NCI-H526 treated with DMSO at 0.1 percent for 48 hours (cell line): ENCODE results near the gene NRXN2.

Experiments
- DNase-seq: peaks from one replicate; lab custom pipeline; 2025; lab: John Stamatoyannopoulos, UW

NRXN2 gene

GRCh38 chr11:64627371-64627770 is 95.6 kb downstream of the NRXN2 start:
- no peak for DNase-seq

GRCh38 chr11:64626637-64627036 is 96.4 kb downstream of the NRXN2 start:
- no peak for DNase-seq

DNA sequence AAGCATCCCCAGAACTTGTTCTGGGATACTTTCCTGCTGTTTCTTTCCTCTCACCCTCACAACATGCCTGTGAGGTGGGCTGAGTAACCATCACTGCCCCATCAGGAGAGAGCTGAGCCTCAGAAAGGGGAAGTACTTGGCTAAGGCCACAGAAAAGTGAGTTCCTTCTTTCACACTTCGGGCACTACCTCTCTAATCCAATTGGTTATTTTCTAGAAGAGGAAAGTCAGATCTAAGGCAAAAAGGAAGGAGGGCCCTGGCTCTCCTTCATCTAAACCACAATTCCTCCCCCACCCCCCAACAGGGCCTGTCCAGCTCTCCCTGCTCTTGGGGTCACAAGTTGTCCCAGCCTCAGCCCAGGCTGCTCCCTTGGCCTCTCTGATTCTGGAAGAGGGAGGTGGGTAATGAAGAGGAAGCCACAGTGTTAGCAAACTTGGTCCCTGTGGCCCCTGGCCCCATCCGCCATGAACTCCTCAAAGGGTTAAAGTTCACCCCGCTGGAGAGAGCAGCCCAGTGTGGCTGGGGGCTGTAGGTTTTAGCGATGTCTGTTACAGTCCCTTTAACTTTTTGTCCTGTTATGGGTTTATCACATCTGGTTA is 98.0 kb downstream of the NRXN2 start:
- no peak for DNase-seq

- no peak for DNase-seq
Measured at GRCh38 chr11:64622681-64623080, 100.3 kb downstream of the NRXN2 start.

DNA sequence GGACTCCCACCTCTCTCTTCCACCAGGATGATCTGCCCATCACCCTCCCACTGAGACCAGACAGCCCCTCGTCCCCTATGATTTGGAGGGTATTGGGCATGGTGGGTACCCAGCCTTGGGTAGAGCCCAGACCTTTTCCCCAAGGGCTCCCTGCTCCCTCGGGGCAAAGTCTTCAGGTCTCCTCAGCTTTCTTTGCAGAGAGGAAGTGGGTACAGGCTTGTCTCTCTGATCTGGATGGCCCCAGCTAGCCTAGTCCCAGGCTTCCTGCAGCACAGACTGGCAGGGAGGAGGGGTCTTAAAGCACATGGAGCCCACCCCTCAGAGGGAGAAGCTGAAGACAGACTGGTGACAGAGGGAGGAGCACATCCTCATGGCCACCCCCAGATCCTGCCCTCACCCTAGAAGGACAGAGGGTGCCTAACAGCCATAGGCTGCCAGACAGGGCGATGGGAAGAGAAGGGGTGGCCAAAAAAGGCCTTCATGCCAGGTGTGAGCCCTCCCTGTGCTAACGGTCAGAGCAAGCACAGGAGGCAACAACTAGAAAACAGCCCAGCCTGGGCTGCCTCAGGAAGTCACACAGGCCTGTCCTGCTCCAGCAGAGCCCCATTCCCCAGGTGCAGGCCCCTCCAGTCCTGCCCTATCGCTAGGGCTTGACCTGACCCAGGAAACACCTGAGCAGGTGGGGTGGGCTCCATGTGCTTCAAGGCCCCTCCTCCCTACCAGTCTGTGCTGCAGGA is 101.5 kb downstream of the NRXN2 start:
- no peak for DNase-seq

- DNase-seq = no peak
Measured at GRCh38 chr11:64620381-64620971, 102.5 kb downstream of the NRXN2 start.

- DNase-seq = no peak
Measured at GRCh38 chr11:64619811-64620380, 103.1 kb downstream of the NRXN2 start.

- DNase-seq = no peak
Measured at GRCh38 chr11:64619196-64619595, 103.8 kb downstream of the NRXN2 start.

DNA sequence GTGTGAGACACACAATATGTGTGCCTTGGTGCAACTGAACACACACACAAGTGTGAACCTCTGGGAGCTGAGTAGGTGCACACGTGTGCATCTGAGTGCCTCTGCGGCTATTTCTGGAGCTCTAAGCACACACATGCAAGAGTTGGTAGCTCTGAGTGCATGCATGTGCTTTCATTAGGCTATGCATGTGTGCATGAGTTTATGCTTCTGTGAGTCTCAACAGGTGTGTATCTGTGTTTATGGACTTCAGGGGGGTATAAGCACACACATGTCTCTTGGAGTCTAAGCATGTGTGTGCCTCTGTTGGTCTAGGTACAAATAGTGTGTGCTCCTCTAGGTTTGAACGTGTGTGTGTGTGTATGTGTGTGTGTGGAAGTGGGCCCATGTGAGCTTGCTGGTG is 106.2 kb downstream of the NRXN2 start:
- DNase-seq = no peak

DNA sequence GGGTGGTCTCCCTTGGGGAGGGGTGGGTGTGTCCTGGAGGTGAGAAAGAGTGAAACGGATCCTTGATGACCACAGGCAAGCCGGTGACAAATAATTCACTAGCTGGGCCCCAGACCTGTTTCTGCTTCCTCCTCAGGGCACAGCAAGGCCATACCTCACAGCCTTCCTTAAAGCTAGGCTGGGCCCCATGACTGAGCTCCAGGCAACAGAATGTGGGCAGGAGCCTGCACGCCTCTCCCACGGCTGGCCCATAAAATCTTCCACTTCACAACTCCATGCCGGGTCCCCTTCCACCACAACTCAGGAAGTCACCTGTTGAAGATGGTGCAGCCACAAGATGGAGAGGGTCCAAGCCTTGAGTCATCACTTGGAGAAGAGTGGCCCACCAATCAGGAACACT is 108.1 kb downstream of the NRXN2 start:
- DNase-seq = no peak

GRCh38 chr11:64613648-64614047 is 109.3 kb downstream of the NRXN2 start:
- DNase-seq = no peak

DNA sequence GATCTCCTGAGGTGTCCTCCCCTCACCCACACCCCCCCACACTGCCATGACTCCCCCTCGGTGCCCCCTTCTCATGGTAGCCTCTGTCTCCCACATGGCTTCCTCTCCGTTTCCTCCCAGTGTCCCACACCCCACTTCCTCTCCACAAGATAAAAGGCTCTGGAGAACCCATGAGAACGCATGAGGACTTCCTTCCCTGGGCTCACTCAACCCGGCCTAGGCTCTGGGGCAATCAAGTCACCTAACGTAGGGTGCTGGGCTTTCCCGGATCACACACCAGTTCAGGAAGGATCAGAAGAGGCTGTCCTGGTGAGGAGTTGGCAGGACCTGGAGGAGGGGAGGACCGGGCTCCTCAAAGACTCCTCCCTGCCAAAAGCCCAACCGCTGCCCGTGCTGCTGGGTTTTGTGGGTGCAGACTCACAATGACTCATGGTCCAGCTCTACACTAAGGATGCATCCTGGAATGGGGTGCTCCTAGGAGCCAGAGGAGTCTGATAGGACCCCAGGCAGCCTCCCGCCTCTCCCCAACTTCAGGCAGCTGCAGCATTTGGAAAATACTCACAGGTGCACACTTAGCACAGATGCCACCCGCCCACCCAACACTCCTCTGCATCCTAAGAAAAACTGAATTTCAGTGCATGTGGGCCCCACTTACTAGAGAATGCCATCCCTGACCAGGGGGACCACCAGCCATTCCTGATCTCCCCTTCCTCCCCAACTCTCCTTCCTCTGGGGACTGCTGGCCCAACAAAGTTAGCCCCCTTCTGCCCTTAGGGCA is 110.9 kb downstream of the NRXN2 start:
- no peak for DNase-seq

GRCh38 chr11:64611176-64611575 is 111.8 kb downstream of the NRXN2 start:
- DNase-seq = no peak

DNA sequence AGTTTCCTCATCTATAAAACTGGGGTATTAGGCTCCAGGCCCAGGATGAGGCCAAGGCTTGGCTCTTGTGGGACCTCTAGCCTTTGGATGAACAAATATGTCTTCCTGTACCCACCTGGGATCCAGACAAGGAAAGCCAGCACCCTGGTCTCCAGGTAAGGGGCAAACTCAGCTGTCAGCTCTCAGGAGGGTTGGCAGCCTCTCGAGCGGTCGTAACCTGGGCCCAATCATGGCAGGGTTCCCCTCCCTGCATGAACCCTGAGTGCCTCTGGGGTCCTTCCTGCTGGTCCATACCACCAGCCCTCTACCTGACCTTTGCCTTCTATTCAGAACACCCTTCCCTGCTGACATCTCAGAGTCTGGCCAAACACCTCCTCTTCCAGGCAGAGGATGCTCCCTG is 112.4 kb downstream of the NRXN2 start:
- DNase-seq = no peak

- DNase-seq = no peak
Measured at GRCh38 chr11:64609436-64610047, 113.5 kb downstream of the NRXN2 start.

DNA sequence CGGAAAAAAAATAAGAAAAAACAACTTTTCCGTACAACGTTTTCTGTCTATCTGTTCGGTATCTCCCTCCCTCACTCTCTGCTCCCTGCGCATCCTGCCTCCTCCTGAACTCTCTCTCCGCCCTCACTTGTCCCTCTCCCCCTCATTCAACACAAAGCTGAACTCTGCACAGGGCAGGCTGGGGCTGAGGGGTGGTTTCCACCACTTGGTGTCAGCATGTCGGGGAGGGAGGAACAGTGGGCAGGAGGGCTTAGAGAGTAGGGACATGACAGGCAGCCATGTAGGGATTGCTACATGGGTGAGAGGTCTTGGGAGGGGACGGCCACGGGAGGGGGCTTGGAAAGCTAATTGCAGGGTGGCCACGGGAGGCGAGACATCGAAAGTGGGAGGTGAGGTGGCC is 114.4 kb downstream of the NRXN2 start:
- no peak for DNase-seq

- DNase-seq = no peak
Measured at GRCh38 chr11:64608046-64608445, 115.0 kb downstream of the NRXN2 start.

- DNase-seq = no peak
Measured at GRCh38 chr11:64607381-64607985, 115.5 kb downstream of the NRXN2 start.

GRCh38 chr11:64606796-64607380 is 116.1 kb downstream of the NRXN2 start:
- DNase-seq = no peak

DNA sequence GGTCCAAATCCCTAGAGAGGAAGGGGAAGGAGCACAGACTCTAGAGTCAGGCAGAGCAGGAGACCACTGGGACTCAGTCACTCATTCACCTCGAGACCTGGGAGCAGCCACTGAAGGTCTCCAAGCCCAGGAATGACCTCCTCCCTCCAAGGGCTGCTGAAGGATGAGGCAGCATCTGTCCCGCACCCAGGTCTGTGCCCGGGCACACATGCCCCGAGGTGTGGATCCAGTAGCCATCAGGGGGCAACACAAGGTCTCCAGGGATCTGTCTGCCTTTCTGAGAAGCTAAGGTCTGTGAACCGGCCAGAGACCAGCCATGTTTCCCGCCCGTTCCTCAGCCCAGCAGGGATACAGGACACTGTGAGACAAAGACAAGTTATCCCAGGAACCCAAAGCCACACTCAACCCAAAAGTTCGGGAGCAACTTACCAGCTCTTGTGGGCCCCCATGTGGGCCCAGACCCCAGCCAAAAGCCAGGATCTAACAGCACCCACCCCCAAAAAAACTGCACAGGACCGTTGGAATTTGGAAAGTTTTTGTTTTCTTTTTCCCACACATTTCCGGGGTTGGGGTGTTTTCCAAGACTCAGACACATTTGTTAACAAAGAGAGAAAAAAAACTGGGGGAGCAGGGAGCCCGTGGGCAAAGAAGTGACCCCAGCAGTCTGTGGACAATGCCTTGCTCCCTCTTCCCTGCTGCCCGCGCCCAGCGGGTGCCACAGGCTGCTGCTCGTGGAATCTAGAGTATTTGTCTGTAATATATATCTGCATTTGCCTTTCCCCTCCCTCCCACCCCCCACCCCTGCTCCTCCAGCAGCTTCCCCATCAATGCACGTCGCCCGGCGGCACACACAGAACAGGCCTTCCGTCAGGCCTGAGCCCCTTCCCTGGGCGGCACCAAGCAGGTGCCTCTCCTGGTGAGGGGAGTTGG is 117.1 kb downstream of the NRXN2 start:
- no peak for DNase-seq
